ENCODE data around the gene CDK10.

DNA sequence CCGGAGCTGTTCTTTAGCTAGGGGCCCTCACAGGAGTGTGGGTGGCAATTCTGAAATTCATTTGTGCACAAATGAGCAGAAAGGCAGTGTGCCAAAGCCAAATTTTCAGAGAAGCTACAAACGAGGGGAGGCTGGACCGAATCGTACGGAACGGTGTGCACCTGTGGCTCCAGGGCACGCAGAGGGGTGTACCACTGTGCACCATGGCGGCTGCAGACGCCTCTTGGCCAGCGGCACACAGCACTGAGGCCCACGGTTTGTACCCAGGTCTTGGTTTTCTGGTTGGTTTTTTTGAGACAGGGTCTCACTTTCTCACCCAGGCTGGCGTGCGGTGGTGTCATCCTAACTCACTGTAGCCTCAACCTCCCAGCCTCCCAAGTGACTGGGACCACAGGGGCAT is 43.9 kb upstream of the CDK10 start:
- TF ChIP-seq POLR2AphosphoS5 (IDR thresholded peaks at IDR 0.05; ENCODE audit: borderline replicate concordance, low read depth, low read length) (no peak), EZH2 (IDR thresholded peaks at IDR 0.05) (no peak)

Data from SK-N-MC (cell line).